HCT116 (cell line): ENCODE measurements around the gene MICA.
A peak's percentile ranks its signal among the peaks of the same experiment; 100 is the strongest.

Source experiments
- ATF3 ChIP-seq: IDR thresholded peaks from 2 replicates; pipeline ENCODE4 v1.6.1; 2012
- CTCF ChIP-seq, 3 experiments: fragments of 200-600 bp in 1 of 3; sonication (generic) in 1 of 3; IDR thresholded peaks in 2 of 3; conservative IDR thresholded peaks in 1 of 3; 2 replicates each; pipeline ENCODE4 v1.5.1; 2012 to 2017; ENCODE audit warnings: low read depth in 2 of 3, low read length in 2 of 3, antibody characterized with exemption in 1 of 3, borderline replicate concordance in 1 of 3, control low read depth in 1 of 3, mild to moderate bottlenecking in 1 of 3, mixed read lengths in 1 of 3, mixed run types in 1 of 3, moderate library complexity in 1 of 3; ENCODE audit not compliant: insufficient read depth in 1 of 3
- EZH2phosphoT487 ChIP-seq: fragments of 200-600 bp; IDR thresholded peaks from 2 replicates; pipeline ENCODE4 v1.6.1; 2018; ENCODE audit warnings: antibody characterized with exemption, borderline replicate concordance
- MAX ChIP-seq: IDR thresholded peaks from 2 replicates; pipeline ENCODE4 v1.6.1; 2012
- POLR2A ChIP-seq: IDR thresholded peaks from 2 replicates; pipeline ENCODE4 v1.7.0; 2011; ENCODE audit warnings: borderline replicate concordance; ENCODE audit not compliant: insufficient read depth, insufficient read length; ENCODE audit errors: extremely low read depth
- POLR2AphosphoS5 ChIP-seq: IDR thresholded peaks from 2 replicates; pipeline ENCODE4 v1.6.1; 2011; ENCODE audit warnings: mild to moderate bottlenecking, low read depth, low read length, moderate library complexity
- REST ChIP-seq: IDR thresholded peaks from 2 replicates; pipeline ENCODE4 v1.6.1; 2012; ENCODE audit warnings: low read depth
- SIN3A ChIP-seq: IDR thresholded peaks from 2 replicates; pipeline ENCODE4 v1.6.1; 2012; ENCODE audit warnings: low read depth
- SP1 ChIP-seq: IDR thresholded peaks from 2 replicates; pipeline ENCODE4 v1.6.1; 2012; ENCODE audit warnings: low read depth
- ZBTB33 ChIP-seq: IDR thresholded peaks from 2 replicates; pipeline ENCODE4 v1.6.1; 2011; ENCODE audit warnings: mild to moderate bottlenecking, low read length, moderate library complexity; ENCODE audit not compliant: insufficient replicate concordance; ENCODE audit errors: extremely low read depth

- TF ChIP-seq MAX (no peak), ZBTB33 (no peak), SP1 (no peak), POLR2A (no peak), POLR2AphosphoS5 (no peak), CTCF (IDR thresholded peaks at IDR 0.05 in 2 of 3, conservative IDR thresholded peaks at IDR 0.05 in 1 of 3; ENCODE audit: borderline replicate concordance in 1 of 3, insufficient read depth in 1 of 3, low read depth in 2 of 3, low read length in 2 of 3) (peak; percentile 77 to 84 (median 79)), SIN3A (no peak), ATF3 (no peak), REST (no peak), EZH2phosphoT487 (no peak)
Measured at GRCh38 chr6:31396422-31397152, 6.8 kb upstream of the MICA start.
